GM12878 (cell line): ENCODE measurements around the gene ADD1. TPM values are rescaled to one million over a fixed set of nuclear protein-coding genes. Genes with fewer than 3 reads are reported as not detected.
A peak's percentile ranks its signal among the peaks of the same experiment; 100 is the strongest.

ENCODE experiments used
- ATAC-seq: fragments of 200-7000 bp; cut with Tn5 transposase; 3 replicates; pipeline ENCODE4 v1.9.1; 2020; ENCODE audit warnings: mild to moderate bottlenecking, moderate library complexity
- BruUV-seq: library from RNA; stranded (reverse); fragments of 400-500 nt; replicated peaks from 2 replicates; lab custom pipeline; 2021; lab: Mats Ljungman, UMichigan
- CTCF ChIA-PET: fragments of 300-600 bp; sonication (Branson Sonifier 250); formaldehyde crosslinking; extraction: SDS; loops from one replicate; lab custom pipeline; 2021; ENCODE audit warnings: inconsistent platforms; lab: Yijun Ruan, JAX
- POLR2A ChIA-PET: fragments of 350-600 bp; formaldehyde crosslinking; extraction: SDS; loops from one replicate; lab custom pipeline; 2021; ENCODE audit warnings: inconsistent platforms; lab: Charles Lee
- RAD21 ChIA-PET: fragments of 300-600 bp; sonication (Branson Sonifier 250); formaldehyde crosslinking; loops from one replicate; lab custom pipeline; 2023; ENCODE audit warnings: antibody characterized with exemption; ENCODE audit not compliant: unreplicated experiment; lab: Charles Lee
- SMC1A ChIA-PET: fragments of 300-600 bp; sonication (Branson Sonifier 250); formaldehyde crosslinking; loops from one replicate; lab custom pipeline; 2023; ENCODE audit not compliant: unreplicated experiment, uncharacterized antibody; lab: Charles Lee
- DNase-seq: peaks from one replicate; pipeline ENCODE4 v3.0.0-alpha.2; 2011; ENCODE audit warnings: low read depth, low spot score
- FAIRE-seq: peaks from 3 replicates; lab custom pipeline; 2011; peaks lifted over from hg19 to GRCh38; lab: Jason Lieb, UNC
- H2AFZ ChIP-seq: 2 replicates; pipeline ENCODE4 v1.6.0; 2011; ENCODE audit warnings: low read depth, low read length, control low read depth; ENCODE audit not compliant: control insufficient read depth
- H3K27ac ChIP-seq: 2 replicates; pipeline ENCODE4 v1.5.1; 2011; ENCODE audit warnings: control low read depth; ENCODE audit not compliant: control insufficient read depth, insufficient read depth
- H3K27me3 ChIP-seq, 2 experiments: replicated peaks in 1 of 2; 2 replicates each; pipeline versions ENCODE4 v1.6.0 to v1.6.1; 2011; ENCODE audit warnings: low read length in 1 of 2; ENCODE audit not compliant: control insufficient read depth in 2 of 2, insufficient read depth in 2 of 2
- H3K36me3 ChIP-seq, 2 experiments: 2 replicates each; pipeline ENCODE4 v1.5.1; 2011; ENCODE audit warnings: low read length in 1 of 2; ENCODE audit not compliant: control insufficient read depth in 2 of 2, insufficient read depth in 2 of 2
- H3K4me1 ChIP-seq: 2 replicates; pipeline ENCODE4 v1.6.1; 2011; ENCODE audit warnings: mild to moderate bottlenecking, low read length, moderate library complexity, mixed read lengths; ENCODE audit not compliant: control insufficient read depth, insufficient read depth
- H3K4me2 ChIP-seq: 2 replicates; pipeline ENCODE4 v1.6.0; 2011; ENCODE audit warnings: control low read depth; ENCODE audit not compliant: control insufficient read depth, insufficient read depth
- H3K4me3 ChIP-seq: fragments of 200-600 bp; sonication (generic); 2 replicates; pipeline ENCODE4 v1.5.1; 2016
- H3K79me2 ChIP-seq: 2 replicates; pipeline ENCODE4 v1.6.0; 2011; ENCODE audit warnings: low read length; ENCODE audit not compliant: control insufficient read depth, insufficient read depth
- H3K9ac ChIP-seq: 2 replicates; pipeline ENCODE4 v1.8.0; 2011; ENCODE audit warnings: low read length, control low read depth, mixed read lengths; ENCODE audit not compliant: control insufficient read depth, insufficient read depth
- H3K9me3 ChIP-seq: replicated peaks from 3 replicates; pipeline ENCODE4 v1.5.1; 2011; ENCODE audit warnings: mild to moderate bottlenecking, low read length; ENCODE audit not compliant: control insufficient read depth, insufficient read depth
- H4K20me1 ChIP-seq: 2 replicates; pipeline ENCODE4 v1.6.0; 2011; ENCODE audit not compliant: control insufficient read depth, insufficient read depth
- BHLHE40 ChIP-seq, 2 experiments: fragments of 450-650 bp in 1 of 2; IDR thresholded peaks; 2 replicates each; pipeline ENCODE4 v1.6.1; 2011 to 2017; ENCODE audit warnings: low read depth in 2 of 2, borderline replicate concordance in 1 of 2, improper control_type of control experiment in 1 of 2, low read length in 1 of 2, mild to moderate bottlenecking in 1 of 2
- RB1 ChIP-seq: fragments of 450-650 bp; formaldehyde crosslinking; IDR thresholded peaks from 2 replicates; pipeline ENCODE4 v1.6.1; 2017; ENCODE audit warnings: mild to moderate bottlenecking, borderline replicate concordance
- YY1 ChIP-seq: IDR thresholded peaks from 2 replicates; pipeline ENCODE4 v1.6.1; 2011; ENCODE audit warnings: low read depth, mild to moderate bottlenecking, low read length
- ZNF687 ChIP-seq: fragments of 450-650 bp; IDR thresholded peaks from 2 replicates; pipeline ENCODE4 v1.6.1; 2017; ENCODE audit warnings: mild to moderate bottlenecking, moderate library complexity
- WGBS: methylation state at CpG from one replicate; pipeline ENCODE4 v1.1.6; 2016; ENCODE audit warnings: low lambda C conversion rate; ENCODE audit not compliant: insufficient replicate concordance, insufficient coverage; ENCODE audit errors: missing lambda C conversion rate; 5-methylcytosine and 5-hydroxymethylcytosine counted together
- in situ Hi-C: fragments of 300-500 bp; cut with MboI; formaldehyde crosslinking; loops from 9 replicates; pipeline ENCODE4 v1.14.3; 2018; ENCODE audit warnings: mixed read lengths
- intact Hi-C: fragments of 100-400 bp; cut with micrococcal nuclease; formaldehyde crosslinking; loops from one replicate; pipeline ENCODE4 v1.14.2; 2022; ENCODE audit not compliant: unreplicated experiment
- polyA plus RNA-seq, 11 experiments: library from polyadenylated mRNA; depleted of rRNA in 4 of 11; unstranded in 6 of 11; stranded (reverse) in 5 of 11; fragments of >200 nt; fragmentation: Nextera tagmentation in 4 of 11; fragmentation: Illumina TruSeq in 1 of 11; extraction: Ambion mirVana in 4 of 11; extraction: Trizol in 1 of 11; gene quantifications; 1 replicate in 1 of 11; 2 replicates in 10 of 11; pipeline versions ENCODE4 v1.2.1 to v1.2.3, GENCODE V29; 2011 to 2016; ENCODE audit warnings: inconsistent platforms in 2 of 11, missing spikeins in 2 of 11, low read depth in 1 of 11
- total RNA-seq, 4 experiments: library from RNA; depleted of rRNA in 3 of 4; stranded (reverse); fragments of >200 nt in 3 of 4; fragmentation: Illumina TruSeq in 1 of 4; extraction: Trizol in 1 of 4; gene quantifications; 2 replicates each; pipeline versions ENCODE4 v1.2.1 to v1.2.3, GENCODE V29; 2013 to 2021

Gene ADD1
- total and polyA plus RNA-seq, 10 of the 15 experiments (the other 5 are each of a cell fraction or from before 2014, with no cell fraction given) = 21.6 to 182 (median 105) TPM

- TF ChIP-seq ZNF687 (0 out of 2 replicates have a peak, but pooled peaks have one; percentile 48), RB1 (peak; percentile 83; the same call in 1 of the 2 replicates)
Measured at GRCh38 chr4:2843263-2843940, at the start of gene ADD1 (continued).

- H3K9ac ChIP-seq = no peak overlapping the region
- H2AFZ ChIP-seq = no peak overlapping the region
- no peak overlapping the region for H3K4me3 ChIP-seq
- peaks cover 8% of the 10 kb centered on the region for H3K79me2 ChIP-seq
- no peaks in the 10 kb centered on the region for H3K27me3 ChIP-seq
- no peaks in the 10 kb centered on the region for H3K36me3 ChIP-seq
- no TSS peak for BruUV-seq
- ATAC-seq = no peak
- SMC1A ChIA-PET = no interaction called here
- POLR2A ChIA-PET = interaction anchor here (0.6 kb wide), 1 partner anchor 57 kb away, joined by 3 read pairs; no protein-coding TSS in a partner anchor
- in situ Hi-C loops (no loop called here), intact Hi-C loops (no loop called here)
- CTCF ChIA-PET = no interaction called here
- H3K4me1 ChIP-seq = peaks cover 39% of the 10 kb centered on the region
- H3K4me2 ChIP-seq = peak overlapping the region; percentile 89
- RAD21 ChIA-PET = no interaction called here
- no peak for FAIRE-seq
- WGBS = 57% methylated on average over 11 of the region's 11 CpGs
- no peak for DNase-seq
- TF ChIP-seq YY1 (no peak), BHLHE40 (IDR thresholded peaks at IDR 0.05; ENCODE audit: borderline replicate concordance in 1 of 2, low read depth in 2 of 2, low read length in 1 of 2) (0 out of 4 replicates have a peak, but pooled peaks of 1 of the 2 experiments have one; percentile 5)
- H3K9me3 ChIP-seq = no peaks in the 10 kb centered on the region
- H3K27ac ChIP-seq = no peak overlapping the region
- no peaks in the 10 kb centered on the region for H4K20me1 ChIP-seq
Measured at GRCh38 chr4:2794486-2795299, 49.0 kb upstream of the ADD1 start.
